HG02642 (cell line): ENCODE measurements around the gene PUM1.
"Not testable (repeated sequence)": the region's sequence is repeated elsewhere in the genome, so short reads cannot be mapped to it uniquely, and the experiment has no call there.

Experiments used
- ATAC-seq: cut with Tn5 transposase; IDR thresholded peaks from one replicate; pipeline ENCODE4 v1.9.1; 2021; ENCODE audit warnings: mild to moderate bottlenecking; ENCODE audit not compliant: unreplicated experiment, poor library complexity

PUM1 gene

GRCh38 chr1:30936541-30937171 lies 128.9 kb downstream of the PUM1 start:
- no peak for ATAC-seq

- ATAC-seq = not testable (repeated sequence)
Observed at GRCh38 chr1:30935758-30936157, 129.8 kb downstream of the PUM1 start.

GRCh38 chr1:30934613-30935012 lies 130.9 kb downstream of the PUM1 start:
- ATAC-seq = no peak

GRCh38 chr1:30933874-30934252 lies 131.7 kb downstream of the PUM1 start:
- ATAC-seq = no peak

- no peak for ATAC-seq
Observed at GRCh38 chr1:30930631-30931173, 134.8 kb downstream of the PUM1 start.

- ATAC-seq = no peak
Observed at GRCh38 chr1:30929944-30930525, 135.5 kb downstream of the PUM1 start.

GRCh38 chr1:30929135-30929889 lies 136.2 kb downstream of the PUM1 start:
- no peak for ATAC-seq

- ATAC-seq = no peak
Observed at GRCh38 chr1:30928789-30929134, 136.8 kb downstream of the PUM1 start.

- no peak for ATAC-seq
Observed at GRCh38 chr1:30928171-30928570, 137.3 kb downstream of the PUM1 start.

GRCh38 chr1:30927448-30927847 lies 138.1 kb downstream of the PUM1 start:
- ATAC-seq = no peak

- no peak for ATAC-seq
Observed at GRCh38 chr1:30923597-30923996, 141.9 kb downstream of the PUM1 start.

GRCh38 chr1:30920827-30921226 lies 144.7 kb downstream of the PUM1 start:
- ATAC-seq = no peak

GRCh38 chr1:30919025-30919881 lies 146.3 kb downstream of the PUM1 start:
- no peak for ATAC-seq

- no peak for ATAC-seq
Observed at GRCh38 chr1:30916296-30916695, 149.2 kb downstream of the PUM1 start.

- ATAC-seq = no peak
Observed at GRCh38 chr1:30915491-30916230, 149.9 kb downstream of the PUM1 start.

GRCh38 chr1:30914931-30915330 lies 150.6 kb downstream of the PUM1 start:
- no peak for ATAC-seq

- no peak for ATAC-seq
Observed at GRCh38 chr1:30914587-30914922, 151.0 kb downstream of the PUM1 start.

GRCh38 chr1:30912913-30913652 lies 152.4 kb downstream of the PUM1 start:
- ATAC-seq = no peak

GRCh38 chr1:30912224-30912623 lies 153.3 kb downstream of the PUM1 start:
- no peak for ATAC-seq
